OCI-LY7 (cell line): ENCODE data around the gene MROH2A. TPM values are rescaled to one million over a fixed set of nuclear protein-coding genes. Genes with fewer than 3 reads are reported as not detected.

Experiments
- BruUV-seq: library from RNA; stranded (reverse); fragments of 400-500 nt; replicated peaks from 2 replicates; lab custom pipeline; 2021; lab: Mats Ljungman, UMichigan
- CTCF ChIA-PET: fragments of 300-600 bp; sonication (Branson Sonifier 250); formaldehyde crosslinking; loops from one replicate; lab custom pipeline; 2022; ENCODE audit warnings: antibody characterized with exemption; ENCODE audit not compliant: unreplicated experiment; lab: Charles Lee
- POLR2A ChIA-PET: fragments of 300-600 bp; sonication (Branson Sonifier 250); formaldehyde crosslinking; loops from one replicate; lab custom pipeline; 2022; ENCODE audit warnings: antibody characterized with exemption; lab: Charles Lee
- DNase-seq: peaks from one replicate; pipeline ENCODE4 v3.0.0-alpha.2; 2015; ENCODE audit warnings: low spot score
- H2AFZ ChIP-seq: fragments of 200-600 bp; sonication (generic), shearing (Covaris generic); 2 replicates; pipeline ENCODE4 v1.6.1; 2014; ENCODE audit warnings: mild to moderate bottlenecking, antibody characterized with exemption, low read length, moderate library complexity
- H3K27ac ChIP-seq: fragments of 200-600 bp; sonication (generic); 2 replicates; pipeline ENCODE4 v1.5.1; 2014; ENCODE audit warnings: mixed run types, low read depth, mild to moderate bottlenecking, moderate library complexity, low read length, inconsistent platforms; ENCODE audit not compliant: poor library complexity, severe bottlenecking
- H3K36me3 ChIP-seq: fragments of 200-600 bp; sonication (generic); 2 replicates; pipeline ENCODE4 v1.6.1; 2014; ENCODE audit warnings: mild to moderate bottlenecking, antibody characterized with exemption, low read length, moderate library complexity, mixed read lengths; ENCODE audit not compliant: insufficient read depth
- H3K4me1 ChIP-seq: fragments of 200-600 bp; sonication (generic); 2 replicates; pipeline ENCODE4 v1.5.1; 2014; ENCODE audit warnings: mild to moderate bottlenecking, low read length; ENCODE audit not compliant: insufficient read depth, poor library complexity, severe bottlenecking
- H3K4me2 ChIP-seq: fragments of 200-600 bp; sonication (generic); 2 replicates; pipeline ENCODE4 v1.6.1; 2014; ENCODE audit warnings: mild to moderate bottlenecking, low read length
- H3K4me3 ChIP-seq: fragments of 200-600 bp; sonication (generic); 2 replicates; pipeline ENCODE4 v1.5.1; 2014; ENCODE audit warnings: mild to moderate bottlenecking, low read depth, low read length; ENCODE audit not compliant: poor library complexity, severe bottlenecking
- H3K79me2 ChIP-seq: fragments of 200-600 bp; sonication (generic); 2 replicates; pipeline ENCODE4 v1.6.1; 2016; ENCODE audit warnings: low read depth, mild to moderate bottlenecking, low read length, moderate library complexity, mixed read lengths; ENCODE audit not compliant: insufficient read depth
- H3K9me2 ChIP-seq: fragments of 200-600 bp; sonication (generic); 2 replicates; pipeline ENCODE4 v1.6.1; 2016; ENCODE audit warnings: mild to moderate bottlenecking, low read length, mixed read lengths; ENCODE audit not compliant: insufficient read depth
- H3K9me3 ChIP-seq: fragments of 200-600 bp; sonication (generic); 2 replicates; pipeline ENCODE4 v1.6.1; 2014; ENCODE audit warnings: mild to moderate bottlenecking, mixed run types, low read length, mixed read lengths
- H4K20me1 ChIP-seq: fragments of 200-600 bp; sonication (generic); 2 replicates; pipeline ENCODE4 v1.6.1; 2014; ENCODE audit warnings: mild to moderate bottlenecking, antibody characterized with exemption, low read length, moderate library complexity, mixed read lengths; ENCODE audit not compliant: insufficient read depth
- EZH2phosphoT487 ChIP-seq: fragments of 200-600 bp; sonication (generic); IDR thresholded peaks from 2 replicates; pipeline ENCODE4 v1.6.1; 2018; ENCODE audit warnings: low read depth, borderline replicate concordance, mild to moderate bottlenecking, mixed run types, antibody characterized with exemption, low read length, moderate library complexity, mixed read lengths
- intact Hi-C: fragments of 100-400 bp; cut with micrococcal nuclease; formaldehyde crosslinking; loops from one replicate; pipeline ENCODE4 v1.10.0; 2022; ENCODE audit not compliant: unreplicated experiment
- total RNA-seq, 2 experiments: library from RNA; depleted of rRNA in 1 of 2; stranded (reverse); fragments of >200 nt in 1 of 2; shearing (Covaris generic) in 1 of 2; gene quantifications; 2 replicates each; pipeline ENCODE4 v1.2.3, GENCODE V29; 2014 to 2022
- TF ChIP-seq, protein P1 (sequence below): fragments of 200-600 bp; sonication (generic); conservative IDR thresholded peaks from 2 replicates; pipeline ENCODE4 v1.5.1; 2014; ENCODE audit warnings: mild to moderate bottlenecking, antibody characterized with exemption, low read length, moderate library complexity, mixed read lengths

Gene MROH2A
- total RNA-seq, 2 experiments from 2014 or later = not detected

DNA sequence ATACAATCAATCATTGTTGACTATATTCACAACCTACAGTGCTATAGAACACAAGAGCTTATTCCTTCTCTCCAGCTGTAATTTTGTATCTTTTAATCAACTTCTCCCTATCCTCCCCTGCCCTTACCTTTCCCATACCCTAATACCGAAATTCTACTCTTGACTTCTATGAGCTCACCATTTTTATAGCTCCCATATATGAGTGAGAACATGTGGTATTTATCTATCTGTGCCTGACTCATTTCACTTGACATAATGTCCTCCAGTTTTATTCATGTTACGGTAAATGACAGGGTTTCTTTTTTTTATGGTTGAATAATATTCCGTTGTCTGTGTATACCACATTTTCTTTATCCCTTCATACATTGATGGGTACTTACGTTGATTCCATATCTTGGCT lies 2.6 kb downstream of the MROH2A start:
- no peaks in the 10 kb centered on the region for H3K36me3 ChIP-seq
- H3K4me1 ChIP-seq = no peaks in the 10 kb centered on the region
- no peaks in the 10 kb centered on the region for H3K9me2 ChIP-seq
- DNase-seq = no peak
- intact Hi-C loops = no loop called here
- POLR2A ChIA-PET = interaction anchor here (1.0 to 1.3 kb wide), 2 partner anchors 10 to 126 kb away, joined by 4 read pairs; no protein-coding TSS in a partner anchor
- no peaks in the 10 kb centered on the region for H3K9me3 ChIP-seq
- H3K4me3 ChIP-seq = no peak overlapping the region
- H3K27ac ChIP-seq = no peak overlapping the region
- H4K20me1 ChIP-seq = no peaks in the 10 kb centered on the region
- no peaks in the 10 kb centered on the region for H3K79me2 ChIP-seq
- BruUV-seq = no TSS peak
- H3K4me2 ChIP-seq = no peak overlapping the region
- TF ChIP-seq, protein P1, sequence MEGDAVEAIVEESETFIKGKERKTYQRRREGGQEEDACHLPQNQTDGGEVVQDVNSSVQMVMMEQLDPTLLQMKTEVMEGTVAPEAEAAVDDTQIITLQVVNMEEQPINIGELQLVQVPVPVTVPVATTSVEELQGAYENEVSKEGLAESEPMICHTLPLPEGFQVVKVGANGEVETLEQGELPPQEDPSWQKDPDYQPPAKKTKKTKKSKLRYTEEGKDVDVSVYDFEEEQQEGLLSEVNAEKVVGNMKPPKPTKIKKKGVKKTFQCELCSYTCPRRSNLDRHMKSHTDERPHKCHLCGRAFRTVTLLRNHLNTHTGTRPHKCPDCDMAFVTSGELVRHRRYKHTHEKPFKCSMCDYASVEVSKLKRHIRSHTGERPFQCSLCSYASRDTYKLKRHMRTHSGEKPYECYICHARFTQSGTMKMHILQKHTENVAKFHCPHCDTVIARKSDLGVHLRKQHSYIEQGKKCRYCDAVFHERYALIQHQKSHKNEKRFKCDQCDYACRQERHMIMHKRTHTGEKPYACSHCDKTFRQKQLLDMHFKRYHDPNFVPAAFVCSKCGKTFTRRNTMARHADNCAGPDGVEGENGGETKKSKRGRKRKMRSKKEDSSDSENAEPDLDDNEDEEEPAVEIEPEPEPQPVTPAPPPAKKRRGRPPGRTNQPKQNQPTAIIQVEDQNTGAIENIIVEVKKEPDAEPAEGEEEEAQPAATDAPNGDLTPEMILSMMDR = no peak
- no peak for TF ChIP-seq EZH2phosphoT487
- CTCF ChIA-PET = no interaction called here
- no peak overlapping the region for H2AFZ ChIP-seq

GRCh38 chr2:233789554-233789953 lies 11.4 kb downstream of the MROH2A start:
- DNase-seq = no peak
- Histone ChIP-seq H3K4me2 (no peak overlapping the region), H3K79me2 (no peaks in the 10 kb centered on the region), H3K9me2 (no peaks in the 10 kb centered on the region), H3K9me3 (no peaks in the 10 kb centered on the region), H3K4me1 (no peaks in the 10 kb centered on the region), H4K20me1 (no peaks in the 10 kb centered on the region), H2AFZ (no peak overlapping the region), H3K27ac (no peak overlapping the region), H3K4me3 (no peak overlapping the region), H3K36me3 (no peaks in the 10 kb centered on the region)
- CTCF ChIA-PET = no interaction called here
- POLR2A ChIA-PET = interaction anchor here (0.7 kb wide), 1 partner anchor 8 kb away, joined by 3 read pairs; no protein-coding TSS in a partner anchor
- no peak for TF ChIP-seq EZH2phosphoT487
- TF ChIP-seq, protein P1 = no peak
- intact Hi-C loops = no loop called here
- BruUV-seq = no TSS peak

GRCh38 chr2:233791151-233791882 lies 13.2 kb downstream of the MROH2A start:
- POLR2A ChIA-PET = interaction anchor here (0.5 to 1.3 kb wide), 3 partner anchors 10 to 271 kb away, joined by 3 read pairs; no protein-coding TSS in a partner anchor
- no TSS peak for BruUV-seq
- CTCF ChIA-PET = no interaction called here
- Histone ChIP-seq H3K9me2 (no peaks in the 10 kb centered on the region), H3K79me2 (no peaks in the 10 kb centered on the region), H4K20me1 (no peaks in the 10 kb centered on the region), H3K4me2 (no peak overlapping the region), H2AFZ (no peak overlapping the region), H3K27ac (no peak overlapping the region), H3K4me1 (no peaks in the 10 kb centered on the region), H3K4me3 (no peak overlapping the region), H3K36me3 (no peaks in the 10 kb centered on the region), H3K9me3 (no peaks in the 10 kb centered on the region)
- no peak for TF ChIP-seq EZH2phosphoT487
- TF ChIP-seq, protein P1 = no peak
- intact Hi-C loops = no loop called here
- DNase-seq = no peak
